NCI-H1930 (cell line): ENCODE measurements around the gene ZNF608.

Source experiments
- DNase-seq, 2 experiments: peaks; one replicate each; lab custom pipeline; 2025; lab: John Stamatoyannopoulos, UW

The ZNF608 gene

DNA sequence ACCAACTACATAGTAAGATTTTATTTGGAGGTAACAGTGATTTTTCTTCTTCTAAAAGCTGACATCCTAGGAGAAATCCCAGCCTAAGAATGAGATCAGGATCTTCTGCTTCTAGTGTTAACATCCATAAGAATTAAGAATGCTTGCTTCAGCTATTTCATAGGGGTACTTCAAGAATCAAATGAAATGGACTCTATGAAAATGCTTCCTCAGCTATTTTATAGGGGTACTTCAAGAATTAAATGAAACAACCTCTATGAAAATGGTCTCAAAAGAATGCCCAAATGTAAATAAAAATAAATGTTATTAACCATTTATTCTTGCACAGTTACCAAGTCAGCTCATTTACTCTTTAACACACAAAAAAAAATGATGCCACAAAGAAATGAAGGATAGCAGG lies 31.5 kb downstream of the ZNF608 start:
- DNase-seq, result no peak

DNA sequence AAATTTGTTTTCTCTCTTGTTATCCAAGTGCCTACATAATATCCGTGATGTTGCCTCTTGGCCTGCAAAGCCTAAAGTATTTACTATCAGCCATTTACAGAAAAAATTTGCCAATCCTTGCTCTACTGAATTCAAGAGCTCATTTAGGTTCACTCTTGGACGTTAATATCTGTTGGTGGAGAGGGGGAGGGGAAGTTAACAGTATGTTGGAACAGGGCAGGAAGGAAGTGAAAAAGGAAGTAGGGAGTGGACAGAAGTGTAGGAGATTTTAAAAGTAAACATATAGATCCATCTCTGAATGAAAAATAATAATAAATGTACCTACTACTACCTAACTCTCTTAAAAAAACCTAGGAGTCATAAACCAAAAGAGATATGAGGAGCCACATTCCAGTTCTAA lies 32.8 kb downstream of the ZNF608 start:
- DNase-seq, result no peak

DNA sequence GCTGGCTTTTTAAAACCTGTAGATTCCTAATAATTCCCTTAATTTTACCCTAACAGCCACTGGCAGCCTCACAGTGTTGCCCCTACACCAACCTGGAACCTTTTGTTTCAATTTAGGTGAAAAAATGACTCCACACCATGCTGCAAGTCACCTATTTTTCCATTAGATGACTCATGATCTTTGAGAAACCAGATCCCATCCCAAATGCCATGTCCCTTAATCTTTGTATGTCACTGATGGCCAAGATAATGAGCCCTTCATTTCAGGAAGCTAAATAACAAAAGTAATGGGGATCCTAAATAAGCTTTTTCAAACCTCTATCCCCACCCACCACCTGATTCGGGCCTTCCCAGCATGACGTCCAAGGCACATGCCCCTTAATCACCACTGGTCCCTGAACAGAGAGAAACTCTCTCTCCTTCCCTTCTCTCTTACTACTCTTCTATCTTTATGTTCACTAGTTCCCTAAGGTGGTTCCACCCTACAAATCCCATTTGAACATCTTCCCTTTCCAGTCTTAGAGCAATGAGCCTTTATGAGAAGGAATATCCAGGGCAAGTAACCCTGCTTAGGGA lies 33.6 kb downstream of the ZNF608 start:
- DNase-seq, result no peak

DNA sequence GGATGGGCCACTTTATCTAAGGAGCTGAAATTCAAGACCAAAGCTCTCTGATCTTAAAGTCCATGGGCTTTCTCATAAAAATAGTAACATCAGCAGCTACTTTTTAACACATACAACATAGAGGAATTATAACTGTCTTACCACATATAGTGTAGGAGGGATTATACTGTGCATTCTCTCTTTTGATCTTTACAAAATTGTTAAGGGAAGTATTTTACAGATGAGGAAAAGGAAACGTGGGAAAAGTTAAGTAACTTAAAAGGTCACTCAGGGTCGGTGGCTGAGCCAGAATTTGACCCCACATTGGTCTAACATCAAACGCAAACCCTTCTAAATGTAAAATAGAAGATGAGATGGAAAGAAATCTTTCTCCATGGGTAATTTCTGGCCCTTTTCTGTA lies 38.4 kb downstream of the ZNF608 start:
- no peak for DNase-seq

DNA sequence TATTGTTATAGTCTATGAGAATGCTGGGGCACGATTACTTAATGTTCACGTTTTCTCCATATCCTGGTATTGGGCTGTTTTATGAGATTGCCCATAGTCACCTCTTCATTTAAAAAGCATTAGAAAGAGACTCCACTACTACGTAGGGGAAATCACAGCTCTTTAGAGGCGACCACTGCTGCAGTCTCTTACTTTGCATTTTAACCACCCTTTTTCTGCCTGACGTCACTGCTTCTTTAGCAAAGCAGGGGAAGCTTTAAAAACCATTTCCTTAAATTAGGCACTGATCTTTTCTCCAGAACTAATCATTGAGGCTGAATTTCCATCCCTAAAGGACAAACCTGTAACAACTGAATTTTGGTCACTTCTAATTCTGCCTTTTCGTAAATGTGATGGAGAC lies 38.9 kb downstream of the ZNF608 start:
- no peak for DNase-seq

DNA sequence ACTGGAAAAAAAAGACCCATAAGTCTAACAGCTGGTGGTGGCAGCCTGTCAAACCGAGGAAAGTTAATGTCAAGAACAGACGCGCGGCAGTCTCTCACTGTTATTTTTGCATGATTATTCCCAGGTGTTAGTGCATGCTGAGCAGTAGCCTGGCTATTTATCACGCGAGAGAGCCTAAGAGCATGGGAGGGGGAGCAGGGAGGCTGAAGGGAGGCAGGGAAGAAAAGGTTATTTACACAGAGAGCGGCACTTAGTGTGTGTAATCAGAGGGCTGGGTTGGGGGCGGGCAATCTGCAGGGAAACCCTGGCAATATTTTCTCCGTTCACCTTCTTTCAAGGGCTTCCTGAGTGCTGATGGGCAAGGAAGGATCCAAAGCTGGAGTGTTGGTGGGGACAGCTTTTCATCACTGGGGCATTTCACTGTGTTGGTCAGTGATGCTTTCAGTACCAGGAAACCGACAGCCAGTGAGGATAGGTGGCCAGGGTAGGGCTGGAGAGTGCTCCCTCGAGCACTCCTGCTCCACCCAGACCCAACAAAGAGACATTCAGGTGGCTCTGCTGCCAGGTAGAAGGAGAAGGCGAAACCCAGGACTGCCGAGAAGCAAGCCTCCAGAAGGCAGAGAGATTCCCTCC lies 39.6 kb downstream of the ZNF608 start:
- DNase-seq, result peak in 1 of 2 experiments; percentile 23

DNA sequence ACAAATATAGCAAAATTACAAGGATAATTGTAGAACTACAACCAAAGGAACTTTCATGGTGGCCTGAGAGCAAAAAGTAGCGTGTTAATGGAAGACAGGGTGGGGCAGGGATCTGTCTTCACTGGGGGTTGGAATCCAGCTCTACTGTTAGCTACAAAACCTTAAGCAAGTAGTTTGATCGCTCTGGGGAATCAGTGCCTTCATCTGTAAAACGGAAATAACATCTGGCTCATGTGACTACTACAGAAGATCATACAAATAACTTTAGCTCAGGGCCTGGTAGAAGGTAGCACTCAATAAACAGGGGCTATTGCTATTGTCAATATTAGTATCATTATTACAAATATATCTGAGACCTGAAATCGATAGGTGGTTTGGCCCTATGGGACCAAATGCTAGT lies 40.4 kb downstream of the ZNF608 start:
- DNase-seq, result no peak

DNA sequence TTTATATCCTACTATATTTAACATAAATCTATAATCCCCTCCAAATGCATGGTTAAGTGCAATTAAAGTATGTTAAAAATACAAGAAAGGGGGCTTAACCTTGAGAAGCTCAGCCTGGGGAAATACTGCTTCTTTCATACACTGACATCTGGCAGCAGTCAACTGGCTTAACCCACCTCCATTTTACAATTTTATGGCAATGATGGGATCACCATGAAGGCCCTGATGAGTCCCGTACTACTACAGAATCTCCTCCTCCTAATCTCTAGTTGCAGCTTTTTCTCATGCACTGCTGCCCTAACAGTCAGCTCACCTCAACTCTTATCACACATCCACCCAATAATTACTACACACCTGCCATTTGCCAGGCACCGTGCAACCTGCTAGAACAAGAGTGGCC lies 40.9 kb downstream of the ZNF608 start:
- DNase-seq, result no peak

DNA sequence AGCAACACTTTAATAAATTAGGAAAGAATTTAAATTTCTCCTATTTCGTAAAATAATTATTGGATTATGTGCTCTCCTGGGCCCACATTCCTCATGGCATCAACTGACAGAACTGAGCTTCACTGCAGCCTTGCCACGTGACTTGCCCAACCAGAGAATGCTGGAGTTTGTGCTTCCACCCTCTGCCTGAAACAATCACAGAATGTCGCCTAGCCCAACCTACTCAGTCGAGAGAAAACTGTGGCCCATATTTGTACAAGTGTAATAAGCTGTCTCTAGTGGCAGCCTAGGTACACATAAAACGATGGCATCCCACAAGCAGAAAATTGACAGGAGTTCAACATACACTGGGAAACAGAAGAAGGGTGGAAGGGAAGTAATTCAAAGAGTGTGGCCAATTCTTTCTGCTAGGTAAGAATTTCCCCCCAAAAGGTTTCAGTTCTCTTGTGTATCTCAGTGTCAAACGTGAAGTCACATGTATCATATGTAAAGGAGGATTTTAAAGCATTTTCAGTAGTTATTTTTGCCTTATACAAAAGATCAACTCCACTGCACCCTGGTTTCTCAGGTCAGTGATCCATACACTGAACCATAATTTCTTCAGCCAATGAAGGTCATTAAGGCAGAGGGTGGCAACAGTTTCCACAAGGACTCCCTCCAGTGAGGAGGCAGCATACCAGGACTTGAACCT lies 41.7 kb downstream of the ZNF608 start:
- peak in 1 of 2 experiments; percentile 5 for DNase-seq

DNA sequence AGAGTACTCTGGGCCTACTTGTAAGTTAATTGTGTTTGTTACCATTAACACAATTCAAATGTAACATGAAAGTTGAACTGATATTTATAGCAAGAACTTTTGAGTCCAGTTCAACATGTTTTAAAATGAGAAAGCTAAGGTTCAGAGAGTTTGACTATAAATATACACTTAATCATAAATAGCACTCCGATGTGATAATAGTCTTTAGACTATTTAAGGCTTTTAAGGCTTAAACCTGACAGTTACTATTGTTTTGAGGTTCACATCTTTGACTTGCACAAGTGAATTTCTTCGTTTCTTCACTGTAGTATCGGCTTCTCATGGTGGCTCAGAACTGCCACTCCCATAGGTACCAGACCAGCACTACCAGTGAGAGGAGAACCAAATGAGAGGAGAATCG lies 42.4 kb downstream of the ZNF608 start:
- DNase-seq, result no peak

DNA sequence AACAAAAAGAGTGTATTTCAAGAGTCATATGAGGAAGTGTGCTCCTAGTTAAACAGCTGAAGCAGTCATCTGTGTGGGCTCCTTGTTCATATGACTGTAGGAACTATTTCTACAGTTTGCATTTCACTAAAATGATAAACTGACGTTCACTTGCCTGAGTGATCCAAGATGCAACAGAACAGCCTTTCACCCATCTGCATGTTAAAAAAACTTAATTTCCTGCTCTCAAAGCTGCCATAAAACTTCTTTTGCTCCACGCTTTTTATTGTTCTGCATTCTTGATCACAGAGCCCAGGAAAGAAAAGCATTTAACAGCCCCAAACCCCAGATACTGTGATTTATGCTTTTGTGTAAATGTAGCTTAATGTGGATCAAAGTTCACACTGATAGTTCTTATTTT lies 43.9 kb downstream of the ZNF608 start:
- no peak for DNase-seq

DNA sequence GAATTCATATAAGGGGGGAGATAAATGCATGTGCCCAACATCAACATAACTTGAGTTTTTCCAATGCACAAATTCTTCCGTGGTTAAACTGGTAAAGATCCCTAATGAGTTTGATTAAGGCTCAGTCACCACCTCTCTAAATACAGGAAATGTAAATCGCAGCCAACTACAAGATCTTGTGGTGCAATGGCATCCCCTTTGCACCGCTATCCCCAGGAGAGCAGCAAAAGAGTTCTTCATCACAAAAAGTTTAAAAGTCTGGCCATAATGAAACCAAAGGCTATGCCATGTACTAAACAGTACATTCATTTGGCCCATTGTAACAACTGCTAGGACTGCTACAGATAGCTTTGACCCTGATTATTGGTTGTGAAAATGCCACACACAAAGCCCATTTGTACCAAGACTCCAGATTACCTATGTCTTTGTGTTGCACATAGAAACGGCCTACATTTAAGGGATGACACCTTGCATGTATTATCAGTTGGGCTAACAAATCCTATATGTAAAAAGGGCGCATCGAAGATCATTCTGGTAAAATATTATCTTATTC lies 44.5 kb downstream of the ZNF608 start:
- no peak for DNase-seq

DNA sequence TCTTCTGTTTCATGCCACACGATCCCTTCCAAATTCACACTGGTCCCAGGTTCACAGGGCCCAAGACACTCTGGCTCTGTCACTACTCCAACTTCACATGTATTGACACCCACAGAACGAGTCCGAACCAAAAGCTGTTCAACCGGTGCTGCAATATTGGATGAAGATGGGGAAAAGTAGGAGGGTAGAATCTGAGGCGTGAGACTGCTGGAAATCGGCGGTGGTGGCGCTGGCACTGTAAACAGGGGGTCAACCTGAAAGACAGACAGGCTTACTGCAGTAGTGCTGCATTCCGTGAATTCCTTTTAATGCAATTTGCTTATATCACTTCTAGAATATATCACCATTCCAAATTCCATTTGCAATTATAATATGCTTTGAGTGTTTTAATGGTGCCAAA lies 45.4 kb downstream of the ZNF608 start:
- DNase-seq, result no peak

DNA sequence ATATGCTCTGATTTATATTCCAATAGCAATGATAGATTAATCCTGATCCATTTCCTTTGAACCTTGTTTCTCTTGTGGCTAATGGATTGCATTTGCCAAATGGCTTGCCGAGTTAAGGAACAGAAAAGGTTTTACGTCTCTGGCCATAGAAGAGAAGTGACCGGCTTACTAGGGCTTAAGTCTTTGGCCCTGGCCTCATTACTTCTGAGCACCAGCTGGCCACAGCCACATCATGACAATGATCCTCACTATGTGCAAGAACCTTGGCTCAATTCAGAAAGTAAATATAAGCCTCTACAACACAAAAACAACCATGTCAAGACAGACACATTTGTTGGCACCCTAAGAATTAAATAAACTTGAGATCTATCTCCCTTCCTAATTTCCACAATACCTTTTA lies 46.1 kb downstream of the ZNF608 start:
- no peak for DNase-seq

DNA sequence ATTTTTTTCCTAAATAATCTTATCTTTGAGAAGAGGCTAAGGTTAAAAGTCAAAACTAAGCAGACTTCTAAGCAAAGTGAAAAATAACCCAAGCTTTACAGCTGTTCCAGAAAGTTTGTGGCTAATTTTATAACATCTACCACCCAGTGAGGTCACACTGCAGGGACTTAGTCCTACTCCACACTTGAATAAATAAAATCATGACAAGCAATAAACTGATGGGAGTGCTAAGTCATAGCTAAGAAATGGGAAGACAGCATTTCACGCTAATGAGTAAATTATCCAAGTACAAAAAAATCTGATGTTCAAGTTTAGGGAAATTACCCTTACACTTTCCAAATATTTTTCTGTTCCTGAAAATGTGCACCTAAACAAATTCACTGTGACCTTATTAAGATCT lies 47.7 kb downstream of the ZNF608 start:
- no peak for DNase-seq

DNA sequence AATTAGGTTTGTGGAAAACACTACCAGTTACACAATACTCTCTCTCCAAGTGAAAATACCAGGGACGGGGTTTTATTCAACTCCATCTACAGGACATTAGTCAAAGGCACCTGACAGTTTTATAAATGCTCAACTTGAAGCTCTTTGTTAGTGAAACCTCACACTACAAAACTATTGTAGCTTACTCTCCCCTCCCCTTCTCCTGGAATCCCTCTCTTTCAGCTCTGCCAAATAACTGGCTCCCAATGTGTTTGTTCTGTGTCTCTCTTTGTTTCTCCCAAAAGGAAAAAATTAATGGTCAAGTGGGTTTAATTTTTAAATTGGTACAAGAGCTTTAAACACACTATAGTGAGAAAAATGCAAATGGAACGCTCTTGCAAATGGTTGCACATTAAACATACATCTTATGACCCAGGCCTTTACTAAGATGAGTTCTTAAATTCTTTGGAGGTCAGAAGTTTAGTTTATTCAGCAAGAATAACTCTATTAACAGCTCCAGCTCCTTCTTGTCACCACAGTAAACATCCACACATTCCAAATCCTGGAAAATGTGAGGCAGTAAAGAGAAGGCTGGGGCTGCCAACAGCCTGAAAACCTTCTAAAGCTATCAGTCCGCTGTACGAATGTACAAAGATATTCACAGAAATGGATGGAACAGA lies 48.4 kb downstream of the ZNF608 start:
- DNase-seq, result no peak

DNA sequence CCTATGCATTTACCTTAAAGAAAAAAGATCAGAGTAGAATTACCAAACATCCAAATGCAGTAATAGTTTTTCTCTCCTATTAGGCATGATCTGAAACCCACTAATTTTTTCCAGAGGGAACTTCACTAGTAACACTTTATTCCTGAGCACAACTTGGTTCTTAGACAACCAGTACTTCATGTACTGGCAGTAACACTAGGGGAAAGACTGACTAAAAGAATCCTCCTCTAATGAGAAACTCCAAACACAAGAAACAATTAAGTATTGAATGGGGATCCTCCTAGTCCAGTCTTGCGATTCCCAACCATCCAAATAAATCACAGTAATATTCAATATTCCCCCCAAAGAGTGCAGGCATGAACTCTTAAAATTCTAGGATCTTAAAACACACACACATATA lies 48.9 kb downstream of the ZNF608 start:
- DNase-seq, result no peak

DNA sequence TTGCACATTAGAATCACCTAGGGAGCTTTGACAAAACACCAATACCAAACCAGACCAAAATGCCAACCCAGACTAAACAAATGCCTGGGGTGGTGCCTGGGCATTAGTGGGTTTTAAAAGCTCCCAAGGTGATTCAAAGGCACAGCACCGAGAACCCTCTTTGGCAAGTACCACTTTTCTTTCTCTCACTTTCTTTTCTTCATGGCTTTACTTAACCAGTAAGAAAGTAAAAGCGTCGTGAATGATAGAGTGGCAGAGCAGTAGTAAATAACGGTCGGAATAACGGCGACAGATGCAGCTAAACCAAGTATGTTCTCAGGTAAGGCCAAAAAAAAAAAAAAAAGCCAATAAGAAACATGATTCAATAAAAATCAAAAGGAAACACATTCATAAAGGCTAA lies 49.5 kb downstream of the ZNF608 start:
- no peak for DNase-seq
